RWPE2 (cell line): ENCODE results near the gene PPM1H.

ENCODE experiments used
- ATAC-seq: fragments of 200-7000 bp; cut with Tn5 transposase; 3 replicates; pipeline ENCODE4 v1.9.1; 2021; ENCODE audit warnings: low read depth
- DNase-seq: peaks from one replicate; pipeline ENCODE4 v3.0.0-alpha.2; 2020; ENCODE audit warnings: low spot score
- H3K27ac ChIP-seq: fragments of 450-650 bp; 2 replicates; pipeline ENCODE4 v1.5.1; 2017; ENCODE audit warnings: mild to moderate bottlenecking; ENCODE audit not compliant: poor library complexity, severe bottlenecking
- H3K27me3 ChIP-seq: fragments of 250-450 bp; sonication (Bioruptor Pico); 2 replicates; pipeline ENCODE4 v1.5.1; 2021; ENCODE audit warnings: mild to moderate bottlenecking, moderate library complexity; ENCODE audit not compliant: insufficient read depth, poor library complexity, severe bottlenecking
- H3K36me3 ChIP-seq: fragments of 250-450 bp; sonication (Bioruptor Pico); 2 replicates; pipeline ENCODE4 v1.5.1; 2020; ENCODE audit warnings: low read depth, mild to moderate bottlenecking, moderate library complexity
- H3K4me1 ChIP-seq: fragments of 250-450 bp; sonication (Bioruptor Pico); 2 replicates; pipeline ENCODE4 v1.5.1; 2021; ENCODE audit warnings: mild to moderate bottlenecking, moderate library complexity; ENCODE audit not compliant: insufficient read depth, poor library complexity, severe bottlenecking
- H3K4me3 ChIP-seq: fragments of 250-450 bp; sonication (Bioruptor Pico); 2 replicates; pipeline ENCODE4 v1.5.1; 2021; ENCODE audit warnings: mild to moderate bottlenecking, moderate library complexity; ENCODE audit not compliant: severe bottlenecking
- H3K9me3 ChIP-seq: fragments of 250-450 bp; sonication (Bioruptor Pico); 2 replicates; pipeline ENCODE4 v1.5.1; 2021; ENCODE audit warnings: mild to moderate bottlenecking, moderate library complexity; ENCODE audit not compliant: severe bottlenecking
- CTCF ChIP-seq: fragments of 450-650 bp; IDR thresholded peaks from one replicate; pipeline ENCODE4 v1.5.1; 2017; ENCODE audit warnings: mild to moderate bottlenecking, moderate library complexity; ENCODE audit not compliant: poor library complexity, severe bottlenecking

Gene PPM1H

DNA sequence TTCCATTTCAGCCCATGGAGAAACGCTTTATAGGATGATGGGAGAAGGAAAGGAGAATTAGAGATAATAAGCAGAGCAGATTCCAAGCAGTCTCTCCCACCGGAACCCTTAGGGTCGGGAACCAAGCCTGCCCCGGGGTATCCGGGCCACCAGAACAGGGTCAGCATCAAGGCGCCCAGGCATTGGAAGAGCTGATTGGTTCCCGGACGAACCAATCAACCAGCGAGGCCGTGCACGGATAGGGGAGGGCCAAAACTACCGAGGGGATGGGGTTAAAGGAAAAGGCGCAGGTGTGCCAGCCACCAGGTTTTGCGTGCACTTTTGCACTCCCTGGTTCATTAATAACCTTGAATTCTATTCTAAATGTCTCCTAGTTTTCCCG, 1.7 kb downstream of the PPM1H start:
- H3K9me3 ChIP-seq, result no peaks in the 10 kb centered on the region
- ATAC-seq, result no peak
- H3K27me3 ChIP-seq, result peaks cover 85% of the 10 kb centered on the region
- TF ChIP-seq CTCF, result no peak
- H3K4me1 ChIP-seq, result peaks cover 6% of the 10 kb centered on the region
- DNase-seq, result no peak
- H3K27ac ChIP-seq, result no peak overlapping the region
- no peak overlapping the region for H3K4me3 ChIP-seq
- H3K36me3 ChIP-seq, result no peaks in the 10 kb centered on the region

- no peaks in the 10 kb centered on the region for H3K9me3 ChIP-seq
- ATAC-seq (no peak), DNase-seq (no peak)
- no peak overlapping the region for H3K27ac ChIP-seq
- H3K4me1 ChIP-seq, result peaks cover 6% of the 10 kb centered on the region
- TF ChIP-seq CTCF, result no peak
- H3K36me3 ChIP-seq, result no peaks in the 10 kb centered on the region
- peaks cover 76% of the 10 kb centered on the region for H3K27me3 ChIP-seq
- no peak overlapping the region for H3K4me3 ChIP-seq
These were observed 3.5 kb downstream of the PPM1H start for GRCh38 chr12:62931477-62931876.

DNA sequence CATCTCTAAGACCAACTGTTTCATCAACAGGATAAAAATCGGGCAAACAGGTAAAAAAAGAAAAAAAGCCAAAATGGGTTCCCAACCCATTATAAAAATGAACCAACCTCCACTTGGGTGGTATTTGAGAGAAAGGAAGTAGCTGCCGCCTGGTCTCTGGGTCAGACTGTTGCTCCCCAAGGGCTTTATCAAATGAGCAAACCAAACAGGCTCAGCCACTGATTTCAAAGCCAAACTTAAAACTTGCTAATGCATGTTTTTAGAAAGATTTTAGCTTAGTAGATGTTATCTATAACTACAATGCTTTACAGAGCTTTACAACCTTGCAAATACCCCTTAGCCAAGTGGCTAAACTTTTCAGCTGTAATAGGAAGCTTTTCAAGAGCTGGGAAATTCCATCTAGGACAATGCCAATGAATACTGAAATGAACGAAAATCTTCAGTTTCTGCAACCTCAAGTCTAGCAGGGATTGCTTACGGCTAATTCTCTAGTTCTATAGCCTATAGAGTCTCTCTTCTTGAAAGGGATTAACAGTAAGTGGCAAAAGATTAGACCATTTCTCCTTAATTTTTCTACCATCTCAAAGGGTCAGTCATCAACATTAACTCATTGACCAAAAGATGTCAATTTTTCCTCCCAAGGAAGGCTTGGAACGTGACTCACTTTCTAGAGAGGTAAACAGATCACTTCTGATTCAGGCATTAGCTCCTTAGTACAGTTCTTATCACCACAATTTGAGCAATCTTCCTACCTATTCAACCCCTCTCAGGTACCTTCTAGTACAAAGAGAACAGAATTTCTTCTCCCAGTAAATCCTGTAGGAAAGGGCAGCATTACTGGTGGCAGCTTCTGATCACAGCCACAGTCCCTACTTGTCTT, 4.2 kb downstream of the PPM1H start:
- H3K9me3 ChIP-seq, result no peaks in the 10 kb centered on the region
- H3K4me1 ChIP-seq, result peaks cover 6% of the 10 kb centered on the region
- 0 out of 3 replicates have a peak, but pooled peaks have one; percentile 20 for ATAC-seq
- H3K27ac ChIP-seq, result no peak overlapping the region
- H3K27me3 ChIP-seq, result peaks cover 73% of the 10 kb centered on the region
- no peak for DNase-seq
- H3K36me3 ChIP-seq, result no peaks in the 10 kb centered on the region
- TF ChIP-seq CTCF, result no peak
- H3K4me3 ChIP-seq, result no peak overlapping the region

GRCh38 chr12:62928632-62929031, 6.3 kb downstream of the PPM1H start:
- no peak overlapping the region for H3K27ac ChIP-seq
- no peaks in the 10 kb centered on the region for H3K9me3 ChIP-seq
- no peaks in the 10 kb centered on the region for H3K4me1 ChIP-seq
- H3K4me3 ChIP-seq, result no peak overlapping the region
- no peaks in the 10 kb centered on the region for H3K36me3 ChIP-seq
- DNase-seq (no peak), ATAC-seq (no peak)
- no peak for TF ChIP-seq CTCF
- H3K27me3 ChIP-seq, result peaks cover 55% of the 10 kb centered on the region

GRCh38 chr12:62925680-62926079, 9.3 kb downstream of the PPM1H start:
- Histone ChIP-seq H3K4me3 (no peak overlapping the region), H3K9me3 (no peaks in the 10 kb centered on the region), H3K27ac (no peak overlapping the region), H3K36me3 (no peaks in the 10 kb centered on the region), H3K27me3 (peaks cover 28% of the 10 kb centered on the region), H3K4me1 (no peaks in the 10 kb centered on the region)
- DNase-seq (no peak), ATAC-seq (no peak)
- TF ChIP-seq CTCF, result no peak
